IMR-90 (cell line): ENCODE measurements around the gene MFAP3L. TPM values are rescaled to one million over a fixed set of nuclear protein-coding genes. Genes with fewer than 3 reads are reported as not detected.

ENCODE experiments used
- ATAC-seq: fragments of 200-7000 bp; cut with Tn5 transposase; 2 replicates; pipeline ENCODE4 v1.9.1; 2020; ENCODE audit warnings: low read depth, mild to moderate bottlenecking, moderate library complexity
- BruUV-seq: library from RNA; stranded (reverse); fragments of 400-500 nt; replicated peaks from 2 replicates; lab custom pipeline; 2021; lab: Mats Ljungman, UMichigan
- CTCF ChIA-PET: fragments of 300-600 bp; formaldehyde crosslinking; extraction: SDS; loops from one replicate; lab custom pipeline; 2021; ENCODE audit warnings: antibody characterized with exemption; lab: Yijun Ruan, JAX
- POLR2A ChIA-PET: fragments of 300-600 bp; sonication (Branson Sonifier 250); formaldehyde crosslinking; loops from one replicate; lab custom pipeline; 2022; ENCODE audit warnings: antibody characterized with exemption; ENCODE audit not compliant: unreplicated experiment; lab: Charles Lee
- DNase-seq: peaks from one replicate; pipeline ENCODE4 v3.0.0; 2013
- H2AFZ ChIP-seq: replicated peaks from 2 replicates; pipeline ENCODE3; 2013; ENCODE audit warnings: low read length, mild to moderate bottlenecking; ENCODE audit not compliant: poor library complexity
- H2AK5ac ChIP-seq: 2 replicates; pipeline ENCODE4 v1.6.1; 2013; ENCODE audit warnings: low read depth, low read length, inconsistent platforms
- H2AK9ac ChIP-seq: replicated peaks from 2 replicates; pipeline ENCODE3; 2013; ENCODE audit warnings: mild to moderate bottlenecking, low read depth, low read length, moderate library complexity; ENCODE audit not compliant: poor library complexity
- H2BK120ac ChIP-seq: 2 replicates; pipeline ENCODE4 v1.6.1; 2013; ENCODE audit warnings: low read depth, low read length, inconsistent platforms
- H2BK15ac ChIP-seq: 3 replicates; pipeline ENCODE4 v1.6.1; 2013; ENCODE audit warnings: low read depth, low read length, inconsistent platforms
- H2BK20ac ChIP-seq: 2 replicates; pipeline ENCODE4 v1.6.1; 2013; ENCODE audit warnings: low read depth, mild to moderate bottlenecking, inconsistent platforms, low read length, moderate library complexity
- H2BK5ac ChIP-seq: 2 replicates; pipeline ENCODE4 v1.6.1; 2013; ENCODE audit warnings: mild to moderate bottlenecking, low read depth, low read length, inconsistent platforms; ENCODE audit not compliant: poor library complexity, severe bottlenecking
- H3K14ac ChIP-seq: replicated peaks from 2 replicates; pipeline ENCODE4 v1.6.1; 2013; ENCODE audit warnings: low read depth, low read length, inconsistent platforms
- H3K18ac ChIP-seq: 2 replicates; pipeline ENCODE4 v1.6.1; 2013; ENCODE audit warnings: low read depth, low read length, control low read depth
- H3K23ac ChIP-seq: 2 replicates; pipeline ENCODE4 v1.6.1; 2013; ENCODE audit warnings: low read depth, low read length, inconsistent platforms
- H3K27ac ChIP-seq: 2 replicates; pipeline ENCODE4 v1.5.1; 2013; ENCODE audit warnings: mild to moderate bottlenecking, control low read depth, low read length; ENCODE audit not compliant: insufficient read depth
- H3K27me3 ChIP-seq: 2 replicates; pipeline ENCODE4 v1.6.1; 2013; ENCODE audit warnings: low read length; ENCODE audit not compliant: control insufficient read depth, insufficient read depth
- H3K36me3 ChIP-seq: 2 replicates; pipeline ENCODE4 v1.6.1; 2013; ENCODE audit warnings: low read length, mixed read lengths; ENCODE audit not compliant: control insufficient read depth, insufficient read depth
- H3K4ac ChIP-seq: 2 replicates; pipeline ENCODE4 v1.6.1; 2013; ENCODE audit warnings: low read depth, low read length, inconsistent platforms
- H3K4me1 ChIP-seq: 2 replicates; pipeline ENCODE4 v1.6.1; 2013; ENCODE audit warnings: low read length, mixed read lengths; ENCODE audit not compliant: control insufficient read depth, insufficient read depth
- H3K4me2 ChIP-seq: 2 replicates; pipeline ENCODE4 v1.6.1; 2013; ENCODE audit warnings: low read depth, mild to moderate bottlenecking, control low read depth, low read length, moderate library complexity
- H3K4me3 ChIP-seq: 2 replicates; pipeline ENCODE4 v1.5.1; 2013; ENCODE audit warnings: low read depth, mild to moderate bottlenecking, control low read depth, low read length, moderate library complexity; ENCODE audit not compliant: insufficient read depth
- H3K56ac ChIP-seq: 2 replicates; pipeline ENCODE4 v1.6.1; 2013; ENCODE audit warnings: low read length, inconsistent platforms; ENCODE audit not compliant: insufficient read depth; ENCODE audit errors: extremely low read depth
- H3K79me1 ChIP-seq, 2 experiments: 2 replicates each; pipeline ENCODE4 v1.6.1; 2013; ENCODE audit warnings: low read length in 2 of 2, inconsistent platforms in 1 of 2, low read depth in 1 of 2
- H3K9ac ChIP-seq: 2 replicates; pipeline ENCODE4 v1.6.1; 2013; ENCODE audit warnings: low read depth, low read length, control low read depth
- H3K9me1 ChIP-seq: 2 replicates; pipeline ENCODE4 v1.6.1; 2013; ENCODE audit warnings: low read length, inconsistent platforms; ENCODE audit not compliant: insufficient read depth
- H3K9me3 ChIP-seq: 2 replicates; pipeline ENCODE4 v1.6.1; 2013; ENCODE audit warnings: low read length; ENCODE audit not compliant: control insufficient read depth, insufficient read depth
- H4K20me1 ChIP-seq: 2 replicates; pipeline ENCODE4 v1.6.1; 2013; ENCODE audit warnings: low read length, inconsistent platforms; ENCODE audit not compliant: insufficient read depth
- H4K5ac ChIP-seq: 2 replicates; pipeline ENCODE4 v1.6.1; 2013; ENCODE audit warnings: mild to moderate bottlenecking, low read depth, low read length, control low read depth
- H4K8ac ChIP-seq, 2 experiments: 2 replicates each; pipeline ENCODE4 v1.6.1; 2013; ENCODE audit warnings: low read depth in 2 of 2, low read length in 2 of 2, control low read depth in 1 of 2, inconsistent platforms in 1 of 2
- H4K91ac ChIP-seq: 2 replicates; pipeline ENCODE4 v1.6.1; 2013; ENCODE audit warnings: low read depth, low read length, inconsistent platforms; ENCODE audit not compliant: insufficient read depth
- CHD1 ChIP-seq: IDR thresholded peaks from 2 replicates; pipeline ENCODE4 v1.6.1; 2012; ENCODE audit warnings: low read depth, low read length, improper control_type of control experiment
- CTCF ChIP-seq: conservative IDR thresholded peaks from 2 replicates; pipeline ENCODE4 v1.5.1; 2012; ENCODE audit warnings: mild to moderate bottlenecking, low read depth, low read length, improper control_type of control experiment
- FOS ChIP-seq: fragments of 150-350 bp; IDR thresholded peaks from 2 replicates; pipeline ENCODE4 v1.6.1; 2016; ENCODE audit warnings: low read depth, low read length
- MAFK ChIP-seq: IDR thresholded peaks from 2 replicates; pipeline ENCODE4 v1.6.1; 2012; ENCODE audit warnings: low read depth, low read length, improper control_type of control experiment
- NFE2L2 ChIP-seq: fragments of 150-350 bp; IDR thresholded peaks from 2 replicates; pipeline ENCODE4 v1.6.1; 2016; ENCODE audit warnings: low read depth, mild to moderate bottlenecking, low read length
- POLR2A ChIP-seq: IDR thresholded peaks from 2 replicates; pipeline ENCODE4 v1.6.1; 2012; ENCODE audit warnings: mild to moderate bottlenecking, low read depth, low read length
- RAD21 ChIP-seq: IDR thresholded peaks from 2 replicates; pipeline ENCODE4 v1.6.1; 2012; ENCODE audit warnings: low read length, improper control_type of control experiment
- RCOR1 ChIP-seq: IDR thresholded peaks from 2 replicates; pipeline ENCODE4 v1.6.1; 2012; ENCODE audit warnings: mild to moderate bottlenecking, low read length, improper control_type of control experiment; ENCODE audit not compliant: insufficient replicate concordance
- SMC3 ChIP-seq: fragments of 150-350 bp; IDR thresholded peaks from 2 replicates; pipeline ENCODE4 v1.6.1; 2016; ENCODE audit warnings: low read depth, mild to moderate bottlenecking, antibody characterized with exemption, low read length, moderate library complexity
- USF2 ChIP-seq: fragments of 150-350 bp; IDR thresholded peaks from 2 replicates; pipeline ENCODE4 v1.6.1; 2017; ENCODE audit warnings: mild to moderate bottlenecking, antibody characterized with exemption, low read length, low read depth
- WGBS, 2 experiments: methylation state at CpG; one replicate each; pipeline versions ENCODE4 v1.1.5 to v1.1.7; 2013; ENCODE audit warnings: missing lambda C conversion rate in 2 of 2; ENCODE audit not compliant: insufficient read length in 1 of 2; ENCODE audit errors: extremely low coverage in 2 of 2; 5-methylcytosine and 5-hydroxymethylcytosine counted together
- dilution Hi-C: fragments of 300-500 bp; cut with HindIII; formaldehyde crosslinking; loops from one replicate; pipeline ENCODE4 v1.14.3; 2018; ENCODE audit warnings: low sequenced_read_pairs; ENCODE audit not compliant: unreplicated experiment
- in situ Hi-C: fragments of 300-500 bp; cut with MboI; formaldehyde crosslinking; loops from 3 replicates; pipeline ENCODE4 v1.14.3; 2019; ENCODE audit warnings: low sequenced_read_pairs, inconsistent platforms, mixed read lengths
- intact Hi-C: fragments of 100-400 bp; cut with micrococcal nuclease; formaldehyde crosslinking; loops from 2 replicates; pipeline ENCODE4 v1.10.0; 2022
- polyA plus RNA-seq, 3 experiments: library from polyadenylated mRNA; depleted of rRNA; stranded (reverse); fragments of >200 nt; gene quantifications; 2 replicates each; pipeline ENCODE4 v1.2.3, GENCODE V29; 2012; ENCODE audit warnings: low replicate concordance in 1 of 3
- total RNA-seq: library from RNA; depleted of rRNA; stranded (reverse); fragments of >200 nt; gene quantifications from 2 replicates; pipeline ENCODE4 v1.2.3, GENCODE V29; 2012
- TF ChIP-seq, protein P1 (sequence below): fragments of 150-350 bp; IDR thresholded peaks from 2 replicates; pipeline ENCODE4 v1.6.1; 2016; ENCODE audit warnings: low read depth, mild to moderate bottlenecking, low read length, moderate library complexity, borderline replicate concordance

MFAP3L gene
- total and polyA plus RNA-seq, 2 of the 4 experiments (the other 2 are of a cell fraction) = 0.22 to 0.36 TPM

DNA sequence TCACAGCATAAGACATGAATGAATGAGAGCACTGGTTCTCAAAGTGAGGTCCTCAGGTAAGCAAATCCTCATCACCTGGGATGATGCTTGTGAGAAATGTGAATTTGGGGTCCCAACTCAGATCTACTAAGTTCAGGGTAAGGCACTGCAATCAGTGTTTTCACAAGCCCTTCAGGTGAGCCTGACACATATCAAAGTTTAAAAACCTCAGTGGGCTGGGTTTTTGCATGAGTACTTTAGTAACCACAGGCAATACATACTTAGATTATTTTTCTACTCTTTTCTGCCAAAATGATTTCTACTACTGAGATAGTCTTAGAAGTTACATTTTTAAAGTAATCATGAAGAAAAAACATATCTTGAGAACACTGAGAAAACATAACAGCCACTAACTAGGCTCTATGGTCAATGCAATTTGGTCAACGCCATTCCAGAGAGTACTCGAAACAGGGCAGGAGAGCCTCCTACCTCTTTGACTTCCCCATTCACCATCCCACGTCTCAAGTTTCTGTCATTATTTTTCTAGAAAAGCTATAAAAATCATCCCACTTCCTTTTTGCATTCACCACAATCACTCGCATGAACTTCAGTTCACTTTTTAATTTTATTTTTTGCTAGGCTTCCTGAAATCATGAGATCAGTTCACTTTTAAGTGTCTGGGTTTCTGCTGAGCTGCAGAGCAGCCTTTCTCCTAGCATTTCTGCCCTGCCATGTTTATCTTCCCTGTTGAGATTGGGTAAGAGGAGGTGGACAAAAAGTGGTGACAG, 73.8 kb downstream of the MFAP3L start:
- Histone ChIP-seq H3K27ac (no peak overlapping the region), H4K20me1 (no peaks in the 10 kb centered on the region), H2AK9ac (no peak overlapping the region), H3K4me2 (no peak overlapping the region), H3K4ac (no peak overlapping the region), H3K79me1 (no peaks in the 10 kb centered on the region), H3K36me3 (no peaks in the 10 kb centered on the region), H2BK120ac (no peak overlapping the region), H3K27me3 (no peaks in the 10 kb centered on the region), H4K5ac (no peak overlapping the region), H3K23ac (no peak overlapping the region), H2AFZ (no peak overlapping the region), H3K9me1 (no peaks in the 10 kb centered on the region), H4K91ac (no peak overlapping the region), H3K4me1 (no peaks in the 10 kb centered on the region), H4K8ac (no peak overlapping the region), H2BK5ac (no peak overlapping the region), H3K4me3 (no peak overlapping the region), H3K9me3 (no peaks in the 10 kb centered on the region), H3K9ac (no peak overlapping the region), H2AK5ac (no peak overlapping the region), H2BK20ac (no peak overlapping the region), H3K56ac (no peak overlapping the region), H2BK15ac (no peak overlapping the region), H3K14ac (no peak overlapping the region), H3K18ac (no peak overlapping the region)
- ChIA-PET CTCF (no interaction called here), POLR2A (no interaction called here)
- intact Hi-C loops = no loop called here
- 0% methylated on average over 1 of the region's 4 CpGs; no CpG with 5 or more reads in 1 of the 2 experiments for WGBS, 2 experiments
- BruUV-seq = no TSS peak
- in situ Hi-C loops = no loop called here
- dilution Hi-C loops = no loop called here
- TF ChIP-seq RAD21 = no peak
- TF ChIP-seq FOS = no peak
- TF ChIP-seq, protein P1, sequence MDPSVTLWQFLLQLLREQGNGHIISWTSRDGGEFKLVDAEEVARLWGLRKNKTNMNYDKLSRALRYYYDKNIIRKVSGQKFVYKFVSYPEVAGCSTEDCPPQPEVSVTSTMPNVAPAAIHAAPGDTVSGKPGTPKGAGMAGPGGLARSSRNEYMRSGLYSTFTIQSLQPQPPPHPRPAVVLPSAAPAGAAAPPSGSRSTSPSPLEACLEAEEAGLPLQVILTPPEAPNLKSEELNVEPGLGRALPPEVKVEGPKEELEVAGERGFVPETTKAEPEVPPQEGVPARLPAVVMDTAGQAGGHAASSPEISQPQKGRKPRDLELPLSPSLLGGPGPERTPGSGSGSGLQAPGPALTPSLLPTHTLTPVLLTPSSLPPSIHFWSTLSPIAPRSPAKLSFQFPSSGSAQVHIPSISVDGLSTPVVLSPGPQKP = no peak
- no peak for TF ChIP-seq SMC3
- TF ChIP-seq RCOR1 = no peak
- TF ChIP-seq USF2 = no peak
- TF ChIP-seq CHD1 = no peak
- TF ChIP-seq POLR2A = no peak
- TF ChIP-seq MAFK = no peak
- no peak for TF ChIP-seq NFE2L2
- TF ChIP-seq CTCF = no peak
- no peak for ATAC-seq
- no peak for DNase-seq
